ENCODE measurements around the gene DALRD3. TPM values are rescaled to one million over a fixed set of nuclear protein-coding genes. Genes with fewer than 3 reads are reported as not detected.

The DALRD3 gene
- total RNA-seq, 1 donor from 2014 or later, result 18.5 TPM

GRCh38 chr3:48989796-48990635 is 28.4 kb downstream of the DALRD3 start, which contains the start of gene P4HTM:
P4HTM (plus strand) TSS chr3:48990241; CDS start chr3:48990257, 16 bp downstream.
- Histone ChIP-seq H3K27me3 (ENCODE audit: insufficient read depth, low read length) (no peaks in the 10 kb centered on the region), H3K4me1 (ENCODE audit: insufficient read depth, low read length) (peaks cover 23% of the 10 kb centered on the region), H3K4me3 (ENCODE audit: insufficient read depth, low read depth, low read length) (peak within 1 kb of the TSS; percentile 69), H2AFZ (ENCODE audit: low read depth, low read length) (peak within 1 kb of the TSS; percentile 69), H3K9ac (ENCODE audit: low read length) (peak within 1 kb of the TSS; percentile 78), H3K4me2 (ENCODE audit: low read length) (peak within 1 kb of the TSS; percentile 84), H4K20me1 (ENCODE audit: insufficient read depth, low read length) (peaks cover 12% of the 10 kb centered on the region), H3K27ac (ENCODE audit: low read depth, low read length) (peak within 1 kb of the TSS; percentile 88), H3K79me2 (ENCODE audit: insufficient read depth, low read length) (peaks cover 30% of the 10 kb centered on the region), H3K36me3 (ENCODE audit: insufficient read depth, low read length) (peaks cover 6% of the 10 kb centered on the region), H3K9me3 (ENCODE audit: insufficient read depth, low read depth, low read length) (no peaks in the 10 kb centered on the region)
- no peaks in the 10 kb centered on the region for H3K27me3 Mint-ChIP-seq (ENCODE audit: low read depth, unreplicated experiment)
- H3K4me1 Mint-ChIP-seq (ENCODE audit: low read depth, unreplicated experiment), result peaks cover 20% of the 10 kb centered on the region
- H3K9me3 Mint-ChIP-seq (ENCODE audit: unreplicated experiment), result no peaks in the 10 kb centered on the region
- peaks cover 8% of the 10 kb centered on the region for H3K36me3 Mint-ChIP-seq (ENCODE audit: low read depth, unreplicated experiment)
- FAIRE-seq, result peak; percentile 39
- DNase-seq (ENCODE audit: low read depth), result peak; percentile 91
- peak within 1 kb of the TSS; percentile 97 for H3K27ac Mint-ChIP-seq (ENCODE audit: unreplicated experiment)
- peak within 1 kb of the TSS; percentile 89 for H3K4me3 Mint-ChIP-seq (ENCODE audit: unreplicated experiment)
- TF ChIP-seq EZH2 (IDR thresholded peaks at IDR 0.05; ENCODE audit: insufficient read depth, low read length), result no peak
- no peak for TF ChIP-seq CTCF (IDR thresholded peaks at IDR 0.05; ENCODE audit: insufficient read depth, low read depth, low read length)

- Mint-ChIP-seq H3K36me3 (ENCODE audit: low read depth, unreplicated experiment) (peaks cover 8% of the 10 kb centered on the region), H3K27ac (ENCODE audit: unreplicated experiment) (peak overlapping the region; percentile 97), H3K27me3 (ENCODE audit: low read depth, unreplicated experiment) (no peaks in the 10 kb centered on the region), H3K4me1 (ENCODE audit: low read depth, unreplicated experiment) (peaks cover 26% of the 10 kb centered on the region), H3K9me3 (ENCODE audit: unreplicated experiment) (no peaks in the 10 kb centered on the region), H3K4me3 (ENCODE audit: unreplicated experiment) (peak overlapping the region; percentile 87)
- H3K4me3 ChIP-seq (ENCODE audit: insufficient read depth, low read depth, low read length), result peak overlapping the region; percentile 69
- H3K4me2 ChIP-seq (ENCODE audit: low read length), result peak overlapping the region; percentile 84
- DNase-seq (ENCODE audit: low read depth) (no peak), FAIRE-seq (no peak)
- peaks cover 23% of the 10 kb centered on the region for H3K4me1 ChIP-seq (ENCODE audit: insufficient read depth, low read length)
- peak overlapping the region; percentile 88 for H3K27ac ChIP-seq (ENCODE audit: low read depth, low read length)
- H2AFZ ChIP-seq (ENCODE audit: low read depth, low read length), result peak overlapping the region; percentile 69
- H4K20me1 ChIP-seq (ENCODE audit: insufficient read depth, low read length), result peaks cover 17% of the 10 kb centered on the region
- H3K9me3 ChIP-seq (ENCODE audit: insufficient read depth, low read depth, low read length), result no peaks in the 10 kb centered on the region
- H3K27me3 ChIP-seq (ENCODE audit: insufficient read depth, low read length), result no peaks in the 10 kb centered on the region
- peaks cover 25% of the 10 kb centered on the region for H3K79me2 ChIP-seq (ENCODE audit: insufficient read depth, low read length)
- no peak for TF ChIP-seq CTCF (IDR thresholded peaks at IDR 0.05; ENCODE audit: insufficient read depth, low read depth, low read length)
- TF ChIP-seq EZH2 (IDR thresholded peaks at IDR 0.05; ENCODE audit: insufficient read depth, low read length), result no peak
- H3K9ac ChIP-seq (ENCODE audit: low read length), result peak overlapping the region; percentile 78
- H3K36me3 ChIP-seq (ENCODE audit: insufficient read depth, low read length), result peaks cover 11% of the 10 kb centered on the region
These were observed 29.1 kb downstream of the DALRD3 start for GRCh38 chr3:48989126-48989795.

All from astrocyte (in vitro differentiated cells and primary cell).